ENCODE results near the gene MAPK14. TPM values are rescaled to one million over a fixed set of nuclear protein-coding genes. Genes with fewer than 3 reads are reported as not detected.

MAPK14 gene
- total RNA-seq, 1 donor from 2014 or later, result 41.3 TPM

DNA sequence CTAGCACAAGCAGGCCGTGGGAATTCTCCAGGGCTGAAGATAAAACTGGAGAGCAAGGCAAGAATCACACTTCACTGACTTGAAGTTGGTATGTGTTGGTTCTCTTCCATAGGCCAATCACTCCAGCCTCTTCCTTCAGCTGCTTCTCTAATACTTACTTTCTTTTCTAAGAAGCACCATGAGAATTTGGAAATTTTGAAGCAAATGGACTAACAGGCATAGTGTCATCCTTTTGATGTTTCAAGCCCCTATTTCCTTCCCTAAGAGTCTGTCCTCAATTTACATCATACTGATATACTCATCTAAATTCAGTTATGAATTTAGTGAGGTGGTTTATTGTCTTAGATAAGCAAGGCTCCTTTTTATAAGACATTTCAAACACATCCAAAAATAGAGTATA is 27.2 kb upstream of the MAPK14 start:
- no peaks in the 10 kb centered on the region for H3K4me1 ChIP-seq (ENCODE audit: insufficient read depth, low read length)
- Mint-ChIP-seq H3K36me3 (ENCODE audit: low read depth, unreplicated experiment) (no peaks in the 10 kb centered on the region), H3K9me3 (ENCODE audit: unreplicated experiment) (no peaks in the 10 kb centered on the region), H3K4me1 (ENCODE audit: low read depth, unreplicated experiment) (no peaks in the 10 kb centered on the region), H3K27me3 (ENCODE audit: low read depth, unreplicated experiment) (peaks cover 2% of the 10 kb centered on the region), H3K4me3 (ENCODE audit: unreplicated experiment) (no peak overlapping the region), H3K27ac (ENCODE audit: unreplicated experiment) (no peak overlapping the region)
- H3K4me2 ChIP-seq (ENCODE audit: low read length), result no peak overlapping the region
- H3K27me3 ChIP-seq (ENCODE audit: insufficient read depth, low read length), result no peaks in the 10 kb centered on the region
- DNase-seq (ENCODE audit: low read depth) (no peak), FAIRE-seq (no peak)
- no peak for TF ChIP-seq EZH2 (IDR thresholded peaks at IDR 0.05; ENCODE audit: insufficient read depth, low read length)
- no peak for TF ChIP-seq CTCF (IDR thresholded peaks at IDR 0.05; ENCODE audit: insufficient read depth, low read depth, low read length)
- H3K4me3 ChIP-seq (ENCODE audit: insufficient read depth, low read depth, low read length), result no peak overlapping the region
- H3K27ac ChIP-seq (ENCODE audit: low read depth, low read length), result no peak overlapping the region
- no peaks in the 10 kb centered on the region for H3K9me3 ChIP-seq (ENCODE audit: insufficient read depth, low read depth, low read length)
- H3K36me3 ChIP-seq (ENCODE audit: insufficient read depth, low read length), result no peaks in the 10 kb centered on the region
- H4K20me1 ChIP-seq (ENCODE audit: insufficient read depth, low read length), result no peaks in the 10 kb centered on the region
- H3K79me2 ChIP-seq (ENCODE audit: insufficient read depth, low read length), result no peaks in the 10 kb centered on the region
- H3K9ac ChIP-seq (ENCODE audit: low read length), result no peak overlapping the region
- H2AFZ ChIP-seq (ENCODE audit: low read depth, low read length), result no peak overlapping the region

DNA sequence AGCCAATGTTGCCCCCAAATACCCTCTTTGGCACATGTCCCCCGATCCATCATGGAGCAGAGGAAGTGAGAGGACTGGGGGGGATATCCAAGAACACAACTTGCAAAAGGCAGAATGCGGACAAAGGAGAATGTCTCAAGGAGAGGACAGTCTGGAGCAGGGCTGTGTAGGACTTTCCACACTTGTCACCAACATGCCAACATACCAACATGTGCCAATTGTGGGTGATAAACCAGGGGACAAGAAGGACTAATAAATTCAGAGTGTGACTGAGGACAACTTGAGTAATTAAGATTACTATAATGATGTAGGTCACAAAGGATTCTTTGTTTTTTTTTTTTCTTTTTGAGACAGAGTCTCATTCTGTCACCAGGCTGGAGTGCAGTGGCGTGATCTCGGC is 11.9 kb upstream of the MAPK14 start:
- no peak overlapping the region for H2AFZ ChIP-seq (ENCODE audit: low read depth, low read length)
- H3K9ac ChIP-seq (ENCODE audit: low read length), result no peak overlapping the region
- no peak overlapping the region for H3K27ac ChIP-seq (ENCODE audit: low read depth, low read length)
- H3K9me3 ChIP-seq (ENCODE audit: insufficient read depth, low read depth, low read length), result no peaks in the 10 kb centered on the region
- Mint-ChIP-seq H3K27ac (ENCODE audit: unreplicated experiment) (no peak overlapping the region), H3K9me3 (ENCODE audit: unreplicated experiment) (no peaks in the 10 kb centered on the region), H3K27me3 (ENCODE audit: low read depth, unreplicated experiment) (peaks cover 7% of the 10 kb centered on the region), H3K4me3 (ENCODE audit: unreplicated experiment) (no peak overlapping the region), H3K36me3 (ENCODE audit: low read depth, unreplicated experiment) (no peaks in the 10 kb centered on the region), H3K4me1 (ENCODE audit: low read depth, unreplicated experiment) (no peaks in the 10 kb centered on the region)
- TF ChIP-seq EZH2 (IDR thresholded peaks at IDR 0.05; ENCODE audit: insufficient read depth, low read length) (no peak), CTCF (IDR thresholded peaks at IDR 0.05; ENCODE audit: insufficient read depth, low read depth, low read length) (no peak)
- H4K20me1 ChIP-seq (ENCODE audit: insufficient read depth, low read length), result no peaks in the 10 kb centered on the region
- H3K4me2 ChIP-seq (ENCODE audit: low read length), result no peak overlapping the region
- H3K4me1 ChIP-seq (ENCODE audit: insufficient read depth, low read length), result no peaks in the 10 kb centered on the region
- no peak for FAIRE-seq
- H3K36me3 ChIP-seq (ENCODE audit: insufficient read depth, low read length), result no peaks in the 10 kb centered on the region
- no peak overlapping the region for H3K4me3 ChIP-seq (ENCODE audit: insufficient read depth, low read depth, low read length)
- no peaks in the 10 kb centered on the region for H3K79me2 ChIP-seq (ENCODE audit: insufficient read depth, low read length)
- DNase-seq (ENCODE audit: low read depth), result no peak
- peaks cover 9% of the 10 kb centered on the region for H3K27me3 ChIP-seq (ENCODE audit: insufficient read depth, low read length)

GRCh38 chr6:36018339-36018738 is 9.3 kb upstream of the MAPK14 start:
- Mint-ChIP-seq H3K4me1 (ENCODE audit: low read depth, unreplicated experiment) (no peaks in the 10 kb centered on the region), H3K27ac (ENCODE audit: unreplicated experiment) (no peak overlapping the region), H3K4me3 (ENCODE audit: unreplicated experiment) (no peak overlapping the region), H3K27me3 (ENCODE audit: low read depth, unreplicated experiment) (peaks cover 4% of the 10 kb centered on the region), H3K9me3 (ENCODE audit: unreplicated experiment) (no peaks in the 10 kb centered on the region), H3K36me3 (ENCODE audit: low read depth, unreplicated experiment) (no peaks in the 10 kb centered on the region)
- no peak overlapping the region for H3K9ac ChIP-seq (ENCODE audit: low read length)
- DNase-seq (ENCODE audit: low read depth), result no peak
- H3K79me2 ChIP-seq (ENCODE audit: insufficient read depth, low read length), result no peaks in the 10 kb centered on the region
- no peaks in the 10 kb centered on the region for H3K9me3 ChIP-seq (ENCODE audit: insufficient read depth, low read depth, low read length)
- H3K36me3 ChIP-seq (ENCODE audit: insufficient read depth, low read length), result no peaks in the 10 kb centered on the region
- TF ChIP-seq EZH2 (IDR thresholded peaks at IDR 0.05; ENCODE audit: insufficient read depth, low read length), result no peak
- no peak for TF ChIP-seq CTCF (IDR thresholded peaks at IDR 0.05; ENCODE audit: insufficient read depth, low read depth, low read length)
- no peak overlapping the region for H3K27ac ChIP-seq (ENCODE audit: low read depth, low read length)
- H2AFZ ChIP-seq (ENCODE audit: low read depth, low read length), result no peak overlapping the region
- H3K4me1 ChIP-seq (ENCODE audit: insufficient read depth, low read length), result no peaks in the 10 kb centered on the region
- H4K20me1 ChIP-seq (ENCODE audit: insufficient read depth, low read length), result no peaks in the 10 kb centered on the region
- H3K27me3 ChIP-seq (ENCODE audit: insufficient read depth, low read length), result peaks cover 3% of the 10 kb centered on the region
- FAIRE-seq, result no peak
- no peak overlapping the region for H3K4me2 ChIP-seq (ENCODE audit: low read length)
- no peak overlapping the region for H3K4me3 ChIP-seq (ENCODE audit: insufficient read depth, low read depth, low read length)
